ENCODE data around the gene RNF227. TPM values are rescaled to one million over a fixed set of nuclear protein-coding genes. Genes with fewer than 3 reads are reported as not detected.

The RNF227 gene
- total RNA-seq, 1 donor from 2014 or later: 5.0 TPM

DNA sequence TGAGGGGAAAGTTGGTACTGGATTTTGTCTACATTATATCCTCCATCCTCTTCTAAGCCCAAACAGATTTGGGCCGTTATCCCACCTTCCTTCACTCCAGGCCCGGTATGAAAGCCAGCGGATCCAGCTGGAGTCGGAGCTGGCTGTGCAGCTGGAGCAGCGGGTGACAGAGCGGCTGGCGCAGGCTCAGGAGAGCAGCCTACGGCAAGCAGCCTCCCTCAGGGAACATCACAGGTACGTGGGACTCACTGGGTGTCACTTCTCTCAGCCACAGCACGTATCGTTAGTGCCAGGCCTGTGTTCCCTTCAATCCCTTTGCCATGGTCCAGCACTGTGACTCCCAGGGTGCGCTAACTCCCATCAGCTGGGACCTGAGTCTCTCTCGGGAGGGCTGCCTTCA is 27.2 kb upstream of the RNF227 start:
- intact Hi-C loops (cut with micrococcal nuclease): no loop called here
- Mint-ChIP-seq H3K36me3 (ENCODE audit: low read depth) (peaks cover 80% of the 10 kb centered on the region), H3K9me3 (no peaks in the 10 kb centered on the region), H3K4me1 (ENCODE audit: low read depth) (no peaks in the 10 kb centered on the region), H3K4me3 (ENCODE audit: low read depth) (no peak overlapping the region), H3K27me3 (ENCODE audit: low read depth) (no peaks in the 10 kb centered on the region), H3K27ac (no peak overlapping the region)
- no peak for DNase-seq (ENCODE audit: low spot score)

GRCh38 chr17:7940743-7941142 is 24.7 kb upstream of the RNF227 start:
- H3K9me3 Mint-ChIP-seq: no peaks in the 10 kb centered on the region
- no peak overlapping the region for H3K4me3 Mint-ChIP-seq (ENCODE audit: low read depth)
- no peak overlapping the region for H3K27ac Mint-ChIP-seq
- H3K4me1 Mint-ChIP-seq (ENCODE audit: low read depth): peaks cover 8% of the 10 kb centered on the region
- no peak for DNase-seq (ENCODE audit: low spot score)
- intact Hi-C loops (cut with micrococcal nuclease): no loop called here
- no peaks in the 10 kb centered on the region for H3K27me3 Mint-ChIP-seq (ENCODE audit: low read depth)
- peaks cover 79% of the 10 kb centered on the region for H3K36me3 Mint-ChIP-seq (ENCODE audit: low read depth)

- Mint-ChIP-seq H3K36me3 (ENCODE audit: low read depth) (peaks cover 78% of the 10 kb centered on the region), H3K27ac (no peak overlapping the region), H3K4me3 (ENCODE audit: low read depth) (no peak overlapping the region), H3K27me3 (ENCODE audit: low read depth) (no peaks in the 10 kb centered on the region), H3K4me1 (ENCODE audit: low read depth) (peaks cover 10% of the 10 kb centered on the region), H3K9me3 (no peaks in the 10 kb centered on the region)
- intact Hi-C loops (cut with micrococcal nuclease): no loop called here
- DNase-seq (ENCODE audit: low spot score): no peak
These were observed 23.9 kb upstream of the RNF227 start for GRCh38 chr17:7940034-7940433.

DNA sequence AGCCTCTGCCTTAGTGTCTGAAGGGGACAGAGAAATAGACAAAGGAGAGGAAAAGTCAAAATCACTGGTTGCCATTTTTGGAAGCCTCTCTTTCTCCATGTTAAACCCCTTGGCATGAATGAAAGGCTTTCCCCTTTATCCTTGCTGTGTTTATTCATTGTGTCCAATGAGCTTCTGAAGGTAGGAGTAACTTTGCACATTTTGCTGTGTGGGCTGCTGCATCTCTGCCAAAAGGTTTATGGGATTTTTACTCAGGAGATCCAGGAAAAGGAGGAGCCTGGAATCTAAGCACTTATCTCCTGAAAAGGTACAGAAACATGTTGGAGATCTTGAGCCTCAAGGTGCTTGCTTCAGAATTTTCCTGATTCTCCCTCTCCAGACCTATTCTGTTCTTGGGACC is 19.8 kb upstream of the RNF227 start:
- H3K27ac Mint-ChIP-seq: no peak overlapping the region
- H3K9me3 Mint-ChIP-seq: no peaks in the 10 kb centered on the region
- H3K27me3 Mint-ChIP-seq (ENCODE audit: low read depth): no peaks in the 10 kb centered on the region
- H3K36me3 Mint-ChIP-seq (ENCODE audit: low read depth): peaks cover 49% of the 10 kb centered on the region
- DNase-seq (ENCODE audit: low spot score): no peak
- no peak overlapping the region for H3K4me3 Mint-ChIP-seq (ENCODE audit: low read depth)
- H3K4me1 Mint-ChIP-seq (ENCODE audit: low read depth): peaks cover 39% of the 10 kb centered on the region
- intact Hi-C loops (cut with micrococcal nuclease): no loop called here

DNA sequence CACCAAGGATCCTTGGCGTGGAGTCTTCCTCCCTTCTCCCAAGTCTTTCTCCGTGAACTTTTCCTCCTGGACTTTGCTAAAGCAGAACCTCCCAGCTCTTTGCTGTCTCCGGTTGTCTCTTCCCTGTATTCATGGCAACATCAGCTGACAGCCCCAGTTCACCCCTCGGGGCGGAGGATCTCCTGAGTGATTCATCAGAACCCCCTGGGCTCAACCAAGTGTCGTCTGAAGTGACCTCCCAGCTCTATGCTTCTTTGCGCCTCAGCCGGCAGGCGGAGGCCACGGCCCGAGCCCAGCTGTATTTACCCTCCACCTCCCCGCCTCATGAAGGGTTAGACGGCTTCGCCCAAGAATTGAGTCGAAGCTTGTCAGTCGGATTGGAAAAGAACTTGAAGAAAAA is 16.9 kb upstream of the RNF227 start:
- Mint-ChIP-seq H3K36me3 (ENCODE audit: low read depth) (peaks cover 37% of the 10 kb centered on the region), H3K4me1 (ENCODE audit: low read depth) (peaks cover 43% of the 10 kb centered on the region), H3K27me3 (ENCODE audit: low read depth) (no peaks in the 10 kb centered on the region), H3K9me3 (no peaks in the 10 kb centered on the region), H3K27ac (peak overlapping the region; percentile 99), H3K4me3 (ENCODE audit: low read depth) (peak overlapping the region; percentile 97)
- DNase-seq (ENCODE audit: low spot score): peak; percentile 30
- intact Hi-C loops (cut with micrococcal nuclease): loop anchor here (1.0 to 5.0 kb wide), 6 partner anchors 18 to 91 kb away; partner anchors contain the start of gene NAA38

- intact Hi-C loops (cut with micrococcal nuclease): loop anchor here (1.0 to 5.0 kb wide), 6 partner anchors 17 to 90 kb away; partner anchors contain the start of gene NAA38
These were observed 16.4 kb upstream of the RNF227 start for GRCh38 chr17:7932483-7932891.

GRCh38 chr17:7931709-7932482 is 15.8 kb upstream of the RNF227 start, which contains the start of the genes CNTROB and TRAPPC1:
Gene CNTROB, plus strand, starts transcription at chr17:7932206. Its CDS starts 874 bp downstream, at chr17:7933080.
Gene TRAPPC1, minus strand, starts transcription at chr17:7931946. Its CDS starts 117 bp downstream, at chr17:7931829.
- Mint-ChIP-seq H3K27ac (peak within 1 kb of the TSS; percentile 99), H3K4me1 (ENCODE audit: low read depth) (peaks cover 41% of the 10 kb centered on the region), H3K36me3 (ENCODE audit: low read depth) (peaks cover 32% of the 10 kb centered on the region), H3K27me3 (ENCODE audit: low read depth) (no peaks in the 10 kb centered on the region), H3K4me3 (ENCODE audit: low read depth) (peak within 1 kb of the TSS; percentile 97), H3K9me3 (no peaks in the 10 kb centered on the region)
- intact Hi-C loops (cut with micrococcal nuclease): loop anchor here (1.0 to 5.0 kb wide), 7 partner anchors 10 to 90 kb away; partner anchors contain the start of gene NAA38
- DNase-seq (ENCODE audit: low spot score): peak; percentile 100

More at GRCh38 chr17:7932483-7932891, 16.4 kb upstream of the RNF227 start:
- Mint-ChIP-seq H3K4me3 (ENCODE audit: low read depth) (peak overlapping the region; percentile 97), H3K27ac (peak overlapping the region; percentile 99), H3K4me1 (ENCODE audit: low read depth) (peaks cover 44% of the 10 kb centered on the region), H3K36me3 (ENCODE audit: low read depth) (peaks cover 36% of the 10 kb centered on the region), H3K9me3 (no peaks in the 10 kb centered on the region), H3K27me3 (ENCODE audit: low read depth) (no peaks in the 10 kb centered on the region)
- no peak for DNase-seq (ENCODE audit: low spot score)

DNA sequence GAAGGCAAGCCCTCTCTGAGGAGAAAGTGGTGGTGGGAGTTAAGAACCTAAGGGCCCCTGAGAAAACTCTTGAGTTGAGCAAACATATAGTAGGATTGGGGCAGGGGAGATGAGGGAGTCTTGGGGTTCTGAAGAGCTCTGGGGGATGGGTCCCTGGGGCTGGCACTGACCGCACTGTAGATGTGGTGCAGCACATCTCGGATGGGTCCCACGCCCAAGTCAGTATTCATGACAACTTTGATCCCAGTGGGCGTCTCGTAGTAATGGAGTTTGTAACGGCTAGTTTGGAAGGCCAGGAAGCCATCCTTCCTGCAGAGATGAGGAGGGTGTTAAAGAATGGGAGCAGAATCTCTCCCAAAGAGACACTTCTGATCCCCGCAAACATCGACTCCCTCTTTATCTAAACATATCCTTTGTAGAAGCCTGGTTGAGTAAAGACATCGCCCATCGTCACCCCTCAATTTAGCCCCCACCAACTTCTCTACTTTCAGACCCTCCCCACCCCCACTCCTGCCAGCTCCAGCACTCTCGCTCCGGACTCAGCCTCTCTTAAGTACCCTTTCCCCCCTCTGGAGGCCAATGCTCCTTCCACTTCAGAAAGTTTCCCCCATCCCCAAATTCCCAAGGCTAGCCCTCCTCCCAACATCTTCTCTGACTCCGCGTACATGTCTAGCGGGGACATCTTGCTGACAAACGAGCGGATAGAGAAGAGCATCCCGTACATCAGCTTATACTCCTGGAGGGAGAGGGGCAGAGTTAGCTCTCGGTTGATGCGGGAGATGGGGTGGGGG is 14.9 kb upstream of the RNF227 start:
- Mint-ChIP-seq H3K27me3 (ENCODE audit: low read depth) (no peaks in the 10 kb centered on the region), H3K27ac (peak overlapping the region; percentile 99), H3K4me3 (ENCODE audit: low read depth) (peak overlapping the region; percentile 97), H3K9me3 (no peaks in the 10 kb centered on the region), H3K4me1 (ENCODE audit: low read depth) (peaks cover 36% of the 10 kb centered on the region), H3K36me3 (ENCODE audit: low read depth) (peaks cover 24% of the 10 kb centered on the region)
- intact Hi-C loops (cut with micrococcal nuclease): loop anchor here (1.0 to 5.0 kb wide), 2 partner anchors 9 to 89 kb away; no protein-coding TSS in a partner anchor
- no peak for DNase-seq (ENCODE audit: low spot score)

- Mint-ChIP-seq H3K4me3 (ENCODE audit: low read depth) (peak within 1 kb of the TSS; percentile 97), H3K36me3 (ENCODE audit: low read depth) (peaks cover 11% of the 10 kb centered on the region), H3K4me1 (ENCODE audit: low read depth) (peaks cover 27% of the 10 kb centered on the region), H3K27ac (peak within 1 kb of the TSS; percentile 18), H3K9me3 (no peaks in the 10 kb centered on the region), H3K27me3 (ENCODE audit: low read depth) (no peaks in the 10 kb centered on the region)
- DNase-seq (ENCODE audit: low spot score): peak; percentile 56
- intact Hi-C loops (cut with micrococcal nuclease): loop anchor here (5.0 kb wide), 1 partner anchor 87 kb away; no protein-coding TSS in a partner anchor
These were observed 13.3 kb upstream of the RNF227 start, which contains the start of gene KCNAB3 for GRCh38 chr17:7929158-7930023. Gene KCNAB3, minus strand, starts transcription at chr17:7929856. Its CDS starts 421 bp downstream, at chr17:7929435.

DNA sequence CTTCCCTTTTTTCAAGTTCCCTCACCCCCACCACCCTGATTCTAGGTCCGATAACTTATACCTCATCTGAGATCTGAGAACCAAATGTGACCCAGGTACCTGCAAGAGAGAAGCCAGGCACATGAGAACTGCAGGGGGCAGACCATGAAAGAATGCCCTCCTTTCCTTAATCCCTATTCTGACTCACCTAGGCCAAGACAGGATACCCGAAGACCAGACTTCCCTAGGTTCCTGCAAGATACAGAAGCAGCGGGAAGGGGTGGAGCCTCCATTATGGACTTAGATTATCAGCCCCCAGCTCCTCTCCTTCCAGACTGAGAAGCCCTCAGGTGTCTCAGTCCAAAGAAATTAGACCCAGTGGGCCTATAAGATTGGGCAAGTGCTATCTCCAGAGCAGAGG is 11.5 kb upstream of the RNF227 start:
- DNase-seq (ENCODE audit: low spot score): no peak
- Mint-ChIP-seq H3K36me3 (ENCODE audit: low read depth) (peaks cover 11% of the 10 kb centered on the region), H3K27me3 (ENCODE audit: low read depth) (no peaks in the 10 kb centered on the region), H3K9me3 (no peaks in the 10 kb centered on the region), H3K27ac (no peak overlapping the region), H3K4me3 (ENCODE audit: low read depth) (no peak overlapping the region), H3K4me1 (ENCODE audit: low read depth) (peaks cover 15% of the 10 kb centered on the region)
- intact Hi-C loops (cut with micrococcal nuclease): no loop called here

- Mint-ChIP-seq H3K9me3 (no peaks in the 10 kb centered on the region), H3K36me3 (ENCODE audit: low read depth) (peaks cover 3% of the 10 kb centered on the region), H3K4me1 (ENCODE audit: low read depth) (peaks cover 15% of the 10 kb centered on the region), H3K27ac (peak overlapping the region; percentile 64), H3K4me3 (ENCODE audit: low read depth) (peak overlapping the region; percentile 60), H3K27me3 (ENCODE audit: low read depth) (no peaks in the 10 kb centered on the region)
- DNase-seq (ENCODE audit: low spot score): peak; percentile 77
- intact Hi-C loops (cut with micrococcal nuclease): loop anchor here (1.0 kb wide), 1 partner anchor 8 kb away; the partner anchor contains the start of gene TRAPPC1
These were observed 6.9 kb upstream of the RNF227 start for GRCh38 chr17:7922845-7923628.

Data from activated T-helper 2 cell treated with anti-CD3 and anti-CD28 coated beads, Interferon-gamma antibody, Interleukin-2, Interleukin-4, amounts not matched to agents 10 μg/mL and 5 μg/mL and 100 μg/mL, durations not matched to agents 14 hours and 24 hours and 36 hours (primary cell).